ENCODE data around the gene TMA7B. TPM values are rescaled to one million over a fixed set of nuclear protein-coding genes. Genes with fewer than 3 reads are reported as not detected.

Gene TMA7B
- total RNA-seq, 1 donor = not detected

DNA sequence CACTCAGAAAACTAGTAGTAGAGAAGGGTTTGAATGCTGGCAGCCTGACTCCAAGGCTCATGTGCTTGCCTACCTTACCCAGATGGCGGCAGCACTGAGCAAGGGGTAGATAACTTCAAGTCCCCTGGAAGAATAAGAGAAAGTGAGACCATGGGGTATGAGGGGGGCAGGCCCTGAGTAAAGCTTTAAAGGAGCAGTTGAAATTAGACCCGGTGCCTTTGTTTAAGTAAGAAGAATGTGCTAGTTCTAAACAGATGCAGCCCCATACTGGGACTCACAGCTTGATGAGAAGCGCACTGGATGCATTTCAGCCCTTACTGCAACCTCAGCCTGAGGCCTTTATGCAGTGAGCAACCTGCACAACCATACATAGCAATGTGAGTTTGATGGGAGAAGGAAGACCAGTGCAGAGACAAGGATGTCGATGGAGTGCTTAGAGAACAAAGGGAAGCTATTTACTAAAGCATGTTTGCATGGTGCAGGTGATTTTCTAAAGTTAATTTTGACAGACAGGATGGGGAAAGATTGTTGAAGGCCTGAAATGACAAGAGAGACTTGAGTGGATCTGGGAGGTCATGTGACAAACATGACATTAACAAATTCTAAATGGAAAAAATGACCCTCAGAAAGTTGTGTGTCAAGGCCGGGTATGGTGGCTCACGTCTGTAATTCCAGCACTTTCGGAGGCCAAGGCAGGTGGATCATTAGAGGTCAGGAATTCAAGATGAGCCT is 27.1 kb upstream of the TMA7B start:
- peak in 2 of 3 donors; percentile 52 to 77 for DNase-seq (ENCODE audit: low read depth in 2 of 3, low spot score in 2 of 3)

DNA sequence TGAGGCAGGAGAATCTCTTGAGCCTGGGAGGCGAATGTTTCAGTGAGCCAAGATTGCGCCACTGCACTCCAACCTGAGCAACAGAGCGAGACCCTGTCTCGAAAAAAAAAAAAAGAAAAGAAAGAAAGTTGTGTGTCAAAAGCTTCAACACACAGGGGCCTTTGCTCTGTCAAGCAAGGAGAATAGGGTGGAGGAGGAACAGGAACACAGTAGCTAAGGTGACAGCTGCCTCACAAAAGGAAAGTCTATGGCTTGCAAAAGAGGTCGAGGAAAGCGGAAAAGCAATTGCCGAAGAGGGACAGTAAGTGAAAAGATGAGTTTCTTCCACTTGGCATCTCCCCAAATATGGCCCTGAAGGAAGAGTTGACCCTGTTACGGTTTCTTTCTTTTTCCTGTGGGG is 26.5 kb upstream of the TMA7B start:
- no peak for DNase-seq (ENCODE audit: low read depth in 2 of 3, low spot score in 2 of 3)

DNA sequence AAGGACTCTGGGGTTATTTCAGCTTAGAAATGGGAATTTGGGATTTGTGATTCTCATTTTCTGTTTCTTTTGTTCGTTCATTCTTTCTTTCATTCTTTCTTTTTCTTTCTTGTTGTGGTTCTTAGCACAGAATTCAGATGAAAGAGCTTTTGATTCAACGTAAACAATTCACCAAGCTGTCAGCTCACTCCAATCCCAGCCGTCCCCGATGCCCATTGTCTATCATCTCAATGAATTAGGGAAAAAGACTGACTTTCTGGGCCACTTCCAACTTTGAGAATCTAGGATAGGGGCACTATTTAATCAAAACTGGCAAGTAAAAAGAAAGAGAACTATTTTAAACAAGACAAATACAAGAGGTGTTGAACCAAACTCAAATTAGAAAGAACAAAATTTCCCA is 25.1 kb upstream of the TMA7B start:
- DNase-seq (ENCODE audit: low read depth in 2 of 3, low spot score in 2 of 3) = no peak

DNA sequence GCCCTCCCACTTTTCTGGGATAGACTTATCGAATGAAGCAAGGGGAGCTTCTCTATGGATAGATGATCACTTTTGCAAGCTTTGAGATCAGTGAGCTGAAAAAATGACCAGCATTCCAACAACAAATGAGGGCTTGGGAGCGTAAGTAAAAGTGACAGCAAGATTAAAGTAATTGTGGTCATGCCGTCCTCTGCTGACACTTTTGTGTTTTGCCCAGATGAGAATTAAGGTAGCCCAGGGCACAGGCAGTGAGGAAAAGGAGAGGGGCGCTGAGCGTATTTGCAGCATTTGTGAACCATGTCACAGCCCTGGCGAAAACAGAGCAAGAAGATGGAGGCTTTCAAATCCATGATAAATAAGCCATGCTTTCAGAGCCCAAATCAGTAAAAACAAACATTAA is 24.6 kb upstream of the TMA7B start:
- DNase-seq (ENCODE audit: low read depth in 2 of 3, low spot score in 2 of 3) = no peak

DNA sequence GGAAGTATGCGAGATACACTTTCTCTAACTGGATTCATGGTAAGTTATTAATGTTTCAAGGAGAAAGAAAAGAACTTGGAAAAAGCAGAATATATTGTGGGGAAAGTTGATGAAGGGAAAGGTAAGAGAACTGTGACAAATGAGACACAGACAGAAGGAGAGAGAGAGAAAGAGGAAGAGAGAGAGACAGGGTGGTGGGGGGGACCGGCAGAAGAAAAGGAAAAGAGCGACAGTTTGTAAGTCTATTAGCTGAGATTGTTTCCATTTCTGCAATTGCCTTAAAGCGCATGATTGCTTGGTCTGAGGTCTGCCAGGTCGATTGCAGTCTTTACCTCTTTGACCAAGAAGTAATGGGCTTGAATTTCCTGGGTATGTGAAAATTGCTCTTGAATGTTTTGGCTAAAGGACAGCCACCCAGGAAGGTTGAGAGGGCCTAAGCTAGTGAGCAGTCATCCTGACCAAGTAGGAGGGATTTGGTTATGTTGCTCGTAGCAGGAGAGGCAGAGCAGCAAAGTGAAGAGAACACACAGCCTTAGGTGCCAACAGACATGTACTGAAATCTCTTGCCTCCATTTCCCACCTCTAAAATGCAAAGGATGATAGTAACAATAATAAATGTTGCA is 23.6 kb upstream of the TMA7B start:
- DNase-seq (ENCODE audit: low read depth in 2 of 3, low spot score in 2 of 3) = no peak

DNA sequence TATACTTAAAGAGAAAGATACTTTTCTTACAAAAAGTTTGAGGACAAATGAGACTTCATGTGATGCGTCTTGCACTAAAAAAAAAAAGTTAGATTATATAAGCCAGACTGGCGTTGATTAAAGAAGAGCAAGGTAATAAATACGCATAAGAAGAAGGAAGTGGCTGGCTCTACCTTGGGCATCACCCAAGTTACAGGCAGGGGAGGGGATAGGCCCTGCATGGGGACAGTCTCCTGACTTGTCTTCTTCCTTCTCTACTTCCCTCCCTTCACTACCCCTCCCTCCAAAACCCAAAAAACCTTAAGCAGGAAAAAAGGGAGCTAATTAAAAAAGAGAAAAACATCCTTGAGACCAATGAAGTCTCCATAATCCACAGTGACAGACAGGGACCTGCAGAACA is 22.3 kb upstream of the TMA7B start:
- DNase-seq (ENCODE audit: low read depth in 2 of 3, low spot score in 2 of 3) = no peak

DNA sequence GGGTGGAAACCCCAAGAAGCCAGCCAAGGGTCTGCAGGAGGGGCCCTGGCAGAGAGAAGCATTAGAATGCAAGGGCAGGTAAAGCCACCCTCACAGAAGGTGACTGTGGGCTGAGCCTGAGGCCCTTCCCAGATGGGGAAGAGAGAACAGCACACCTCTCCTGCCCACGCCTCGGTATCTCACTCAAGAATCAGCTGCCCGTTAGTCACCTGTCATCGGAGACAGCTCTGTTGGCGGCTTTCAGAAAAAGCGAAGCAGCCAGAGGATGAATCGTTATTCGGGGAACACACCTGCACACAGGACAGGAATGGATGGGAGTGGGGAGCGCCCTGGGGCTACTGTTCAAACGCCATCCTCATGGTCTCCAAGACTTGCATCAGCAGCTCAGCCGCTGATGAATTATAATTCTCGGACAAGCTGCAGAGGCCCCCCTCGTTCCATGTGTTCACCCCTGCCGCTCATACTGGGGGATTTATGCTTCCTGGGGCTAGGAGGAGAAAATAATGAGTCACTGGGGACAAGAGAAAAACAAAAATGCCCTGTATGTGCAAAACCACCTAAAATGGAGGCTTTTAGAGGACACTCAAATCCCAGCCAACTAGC is 21.6 kb upstream of the TMA7B start:
- DNase-seq (ENCODE audit: low read depth in 2 of 3, low spot score in 2 of 3) = no peak

DNA sequence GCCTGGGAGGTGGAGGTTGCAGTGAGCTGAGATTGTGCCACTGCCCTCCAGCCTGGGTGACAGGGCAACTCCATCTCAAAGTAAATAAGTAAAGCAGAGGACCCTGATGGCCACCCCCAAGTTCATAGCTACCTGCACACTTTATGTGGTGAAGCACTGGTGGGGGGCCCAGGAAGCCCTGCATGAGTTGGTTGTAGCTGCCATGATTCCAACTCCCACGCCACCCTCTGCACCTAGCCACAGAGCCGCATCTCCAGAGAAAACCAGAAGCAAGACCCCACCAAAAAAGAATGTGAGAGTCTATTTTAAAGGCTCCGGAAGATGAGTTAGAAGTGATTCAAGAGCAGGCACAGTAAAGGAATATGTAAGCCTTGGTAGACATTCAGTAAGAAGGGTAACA is 20.4 kb upstream of the TMA7B start:
- DNase-seq (ENCODE audit: low read depth in 2 of 3, low spot score in 2 of 3) = no peak

DNA sequence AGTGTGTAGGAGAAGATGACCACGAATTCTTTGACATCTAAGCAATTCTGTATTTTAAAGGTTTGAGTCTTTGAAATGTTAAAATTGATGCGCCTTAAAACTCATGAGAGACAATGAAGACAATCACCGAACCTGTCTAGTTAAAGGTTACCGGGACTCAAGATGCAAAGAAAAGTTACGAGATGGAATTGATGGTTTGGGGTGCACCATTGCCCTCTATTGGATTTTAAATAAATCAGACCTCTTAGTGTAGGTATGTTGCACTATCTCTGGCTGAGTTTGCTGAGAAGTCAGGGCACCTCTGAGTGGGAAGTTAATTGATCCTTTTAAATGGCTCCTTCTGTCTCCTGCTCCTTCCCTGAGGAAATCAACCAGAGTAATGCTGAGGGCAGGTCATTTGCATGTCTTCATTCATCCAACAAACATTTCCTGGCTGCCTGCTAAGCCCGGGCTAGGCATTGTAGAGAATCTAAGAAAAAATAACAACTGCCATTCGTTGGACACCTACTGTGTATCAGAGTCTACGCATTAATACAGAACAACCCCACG is 19.4 kb upstream of the TMA7B start:
- DNase-seq (ENCODE audit: low read depth in 2 of 3, low spot score in 2 of 3) = peak in 1 of 3 donors; percentile 27

DNA sequence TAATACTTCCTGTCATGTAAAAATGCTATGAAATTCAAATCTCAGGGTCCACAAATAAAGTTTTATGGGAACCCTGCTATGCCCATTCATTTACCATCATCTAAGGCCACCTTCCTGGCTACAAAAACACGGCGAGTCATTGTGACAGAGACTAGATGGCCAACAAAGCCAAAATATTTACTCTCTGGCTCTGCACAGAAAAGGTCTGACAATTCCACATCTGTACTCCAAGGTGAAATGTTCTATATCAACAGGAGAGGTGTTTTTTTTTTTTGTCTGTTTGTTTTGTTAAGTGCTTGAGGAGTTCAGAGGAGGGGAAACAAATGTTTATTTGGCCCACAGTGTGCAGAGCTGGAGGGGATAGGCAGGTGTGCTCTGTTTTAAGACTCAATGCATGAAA is 18.6 kb upstream of the TMA7B start:
- DNase-seq (ENCODE audit: low read depth in 2 of 3, low spot score in 2 of 3) = no peak

DNA sequence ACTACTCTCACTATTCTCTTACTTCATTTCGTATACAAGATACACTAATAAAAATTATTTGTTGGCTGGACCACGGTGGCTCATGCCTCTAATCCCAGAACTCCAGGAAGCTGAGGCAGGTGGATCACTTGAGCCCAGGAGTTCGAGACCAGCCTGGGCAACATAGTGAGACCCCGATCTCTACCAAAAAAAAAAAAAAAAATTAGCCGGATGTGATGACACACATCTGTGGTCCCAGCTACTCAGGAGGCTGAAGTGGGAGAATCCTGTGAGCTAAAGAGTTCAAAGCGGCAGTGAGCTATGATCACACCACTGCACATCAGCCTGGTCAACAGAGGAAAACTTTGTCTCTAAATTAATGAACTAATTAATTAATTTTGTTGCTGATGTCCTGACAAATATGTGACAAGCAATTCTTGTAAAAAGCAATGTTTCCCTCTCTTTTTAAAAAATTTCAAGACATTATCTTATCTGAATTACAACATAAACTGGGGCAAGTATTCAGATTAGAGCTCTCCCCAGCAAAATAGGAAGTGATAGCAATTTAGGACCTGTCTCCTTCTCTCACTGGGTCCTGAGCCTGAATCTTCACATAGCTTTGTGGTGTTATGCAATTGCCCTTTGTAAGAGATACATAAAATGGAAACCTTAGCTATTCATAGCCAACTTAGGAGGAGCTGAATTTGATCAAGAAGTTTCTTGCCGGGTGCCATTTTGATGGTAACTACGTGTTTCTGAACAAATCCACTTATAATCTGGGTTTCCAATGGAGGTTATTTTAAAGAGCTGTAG is 17.6 kb upstream of the TMA7B start:
- DNase-seq (ENCODE audit: low read depth in 2 of 3, low spot score in 2 of 3) = no peak

DNA sequence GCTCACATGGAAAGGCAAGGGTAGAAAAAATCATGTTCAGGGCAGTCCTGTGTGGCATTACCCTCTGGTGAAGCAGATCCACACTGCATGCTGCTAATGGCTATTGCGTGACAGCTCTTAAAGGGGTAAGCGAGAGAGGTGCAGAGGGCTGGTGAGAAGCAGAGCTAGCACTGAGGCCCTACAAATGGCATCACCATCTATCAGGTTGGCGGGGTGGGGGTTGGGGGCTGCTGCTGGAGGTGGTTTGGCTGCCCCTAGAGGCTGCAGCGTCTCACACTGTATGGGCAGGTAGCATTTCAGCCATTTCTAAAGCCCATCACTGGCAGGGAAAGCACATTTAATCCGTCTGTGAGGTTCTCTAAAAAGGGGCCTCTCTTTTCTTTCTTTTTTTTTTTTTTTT is 16.9 kb upstream of the TMA7B start:
- DNase-seq (ENCODE audit: low read depth in 2 of 3, low spot score in 2 of 3) = no peak

DNA sequence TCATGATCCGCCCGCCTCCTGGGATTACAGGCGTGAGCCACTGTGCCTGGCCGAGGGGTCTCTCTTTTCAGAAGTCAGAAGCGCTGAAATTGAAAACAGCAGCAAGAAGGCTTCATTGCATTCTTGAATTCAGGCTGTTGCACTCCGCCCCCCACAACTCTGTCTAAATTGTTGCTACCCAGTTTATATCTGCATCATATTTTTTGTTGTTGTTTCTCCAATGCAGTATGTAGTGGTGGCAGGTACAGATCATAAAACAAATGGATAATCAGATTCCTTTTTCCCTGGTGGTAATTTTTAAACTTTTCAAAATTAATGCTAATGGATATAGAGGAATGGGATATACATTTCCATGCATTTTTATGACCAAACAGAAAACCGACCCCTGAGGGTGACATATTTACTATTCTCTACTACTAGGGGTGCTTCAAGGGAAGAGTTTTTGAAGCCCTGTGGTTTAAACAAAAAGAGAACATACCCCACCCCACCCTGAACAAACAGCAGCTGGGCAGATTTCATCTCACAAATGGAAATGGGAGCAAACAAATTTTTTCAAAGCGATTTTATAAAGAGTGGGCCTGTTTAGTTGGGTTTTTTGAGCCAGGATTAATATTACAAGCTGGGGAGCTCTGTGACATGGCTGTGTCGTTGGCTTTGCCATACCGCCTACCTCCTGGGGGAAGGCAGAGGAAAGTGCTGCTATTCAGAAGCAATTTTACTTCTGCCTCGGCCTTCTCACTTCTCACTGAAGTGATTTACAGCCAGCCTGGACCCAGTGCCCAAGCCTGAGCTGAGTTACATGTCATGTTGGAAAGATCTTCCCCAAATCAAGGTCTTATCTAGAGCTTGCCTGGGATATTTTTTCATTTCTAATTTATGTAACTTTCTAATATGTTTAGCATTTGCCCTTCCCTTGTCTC is 16.0 kb upstream of the TMA7B start:
- DNase-seq (ENCODE audit: low read depth in 2 of 3, low spot score in 2 of 3) = no peak

DNA sequence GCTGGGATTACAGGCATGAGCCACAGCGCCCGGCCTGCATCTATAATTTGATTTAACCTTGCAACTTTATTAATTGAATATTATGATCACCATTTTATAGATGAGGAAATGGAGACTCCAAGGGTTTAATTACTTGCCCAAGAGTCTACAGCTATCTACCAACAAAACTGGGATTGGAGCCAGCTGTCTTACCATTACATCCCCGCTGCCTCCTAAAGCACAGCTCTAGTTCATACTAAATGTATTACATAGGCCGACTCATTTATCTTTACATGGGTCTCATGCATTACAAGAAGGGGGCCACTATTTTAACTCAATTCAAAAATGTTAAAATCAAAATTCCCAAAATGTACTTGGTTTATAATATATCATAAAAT is 14.1 kb upstream of the TMA7B start:
- no peak for DNase-seq (ENCODE audit: low read depth in 2 of 3, low spot score in 2 of 3)

DNA sequence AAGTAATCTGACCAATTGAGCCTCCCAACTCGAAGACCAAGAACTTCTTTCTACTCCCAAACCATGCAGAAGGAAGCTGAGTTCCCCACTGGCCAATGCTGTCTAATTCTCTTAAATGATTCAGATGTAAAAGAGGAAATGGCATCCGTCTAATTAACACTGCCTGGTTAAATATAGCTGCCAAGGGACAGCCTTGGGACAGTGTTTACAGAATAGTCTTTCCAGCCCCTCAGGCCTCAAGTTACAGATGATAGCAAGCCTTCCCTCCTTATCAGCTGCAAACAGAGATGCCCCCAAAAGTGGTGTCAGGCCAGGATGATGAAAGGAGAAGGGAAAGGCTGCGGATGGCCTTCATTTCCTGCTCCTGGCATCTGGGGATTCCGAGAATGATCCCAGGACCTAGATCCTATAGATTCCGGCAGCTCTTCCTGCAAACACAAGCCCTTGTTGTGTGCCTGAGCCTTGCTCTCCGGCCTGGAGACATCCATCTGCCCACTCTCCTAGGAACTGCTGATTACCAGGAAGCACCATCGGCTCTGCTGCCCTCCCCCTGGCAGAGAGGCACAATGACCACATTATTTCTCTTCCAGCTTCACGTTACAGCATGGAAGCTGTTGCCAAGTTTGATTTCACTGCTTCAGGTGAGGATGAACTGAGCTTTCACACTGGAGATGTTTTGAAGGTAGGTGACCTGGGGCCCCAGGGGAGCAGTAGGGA is 13.5 kb upstream of the TMA7B start:
- peak in 1 of 3 donors; percentile 53 for DNase-seq (ENCODE audit: low read depth in 2 of 3, low spot score in 2 of 3)

DNA sequence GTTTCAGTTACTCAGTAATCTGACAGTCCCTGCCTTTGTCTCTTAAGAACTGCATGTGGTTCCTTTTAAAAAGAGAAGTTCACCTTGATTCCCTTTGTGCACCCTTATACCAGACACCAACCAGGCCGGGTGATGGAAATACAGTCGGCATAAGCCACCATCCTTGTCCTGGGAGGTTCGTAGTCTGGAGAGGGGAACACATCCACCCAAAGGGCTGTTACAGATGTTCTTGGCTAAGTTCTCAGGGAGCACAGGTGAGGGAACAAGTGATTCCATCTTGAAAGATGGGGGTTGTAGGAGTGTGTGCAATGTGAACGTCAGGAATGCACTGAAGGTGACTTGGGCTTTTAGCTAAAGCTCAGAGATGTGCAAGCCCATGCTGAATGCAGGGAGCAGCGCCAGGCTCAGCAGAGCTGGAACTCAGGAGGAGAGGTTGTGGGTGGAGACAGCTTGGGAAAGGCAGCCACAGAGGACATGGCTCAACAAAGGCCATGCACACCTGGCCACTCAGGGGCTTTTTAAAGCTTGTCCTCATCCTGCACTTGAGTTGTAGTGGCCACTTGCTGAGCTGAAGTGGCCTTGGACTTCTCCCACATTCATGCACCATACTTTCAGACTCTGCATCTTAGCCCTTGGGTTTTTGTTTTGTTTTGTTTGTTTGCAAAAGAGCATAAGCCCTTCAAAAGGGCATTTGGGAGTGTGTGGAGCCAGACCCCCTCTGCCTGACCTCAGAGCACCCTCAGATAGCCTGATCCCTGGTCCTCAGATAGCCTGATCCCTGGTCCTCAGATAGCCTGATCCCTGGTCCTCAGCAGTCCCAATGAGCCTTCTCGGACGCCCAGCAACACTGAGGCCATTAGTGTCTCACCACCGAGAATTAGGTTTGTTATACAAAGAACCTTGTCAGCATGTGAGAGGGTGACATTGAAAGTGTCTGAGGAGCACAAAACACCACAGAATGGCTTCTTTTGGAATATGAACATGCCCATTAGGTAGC is 12.7 kb upstream of the TMA7B start:
- no peak for DNase-seq (ENCODE audit: low read depth in 2 of 3, low spot score in 2 of 3)

DNA sequence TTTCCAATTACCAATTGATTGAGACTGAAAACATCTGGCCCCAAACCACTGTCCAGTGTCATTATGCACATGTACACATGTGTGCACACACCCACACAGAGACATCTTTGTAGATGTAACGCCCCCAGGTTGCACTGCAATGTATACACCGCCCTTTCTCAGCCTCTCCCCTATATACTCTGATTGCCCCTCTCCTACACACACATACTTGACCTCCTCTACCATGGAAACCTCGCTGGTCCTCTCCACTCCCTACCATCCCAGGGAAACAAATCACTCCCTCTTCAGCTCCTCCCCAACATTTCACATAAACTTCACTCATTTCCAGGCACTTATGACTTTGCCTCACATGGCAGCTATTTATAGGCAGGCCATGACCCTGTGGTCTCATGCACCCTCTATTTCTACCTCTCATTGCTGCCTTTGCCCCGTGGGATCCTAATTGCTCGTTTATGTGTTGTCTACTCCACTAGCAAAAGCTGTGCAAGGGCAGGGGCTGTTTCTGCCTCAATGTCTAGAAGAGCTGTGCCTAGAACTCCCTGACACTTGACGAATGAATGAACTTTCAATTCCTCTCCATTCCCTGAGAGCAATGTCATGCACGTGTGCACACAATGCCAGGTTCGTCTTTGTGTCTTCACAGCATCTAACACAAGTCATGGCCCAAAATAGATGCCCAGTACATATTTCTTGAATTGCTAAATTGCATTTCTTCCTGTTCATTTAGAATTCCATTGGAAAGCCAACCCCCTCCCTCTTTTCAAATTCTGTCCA is 10.0 kb upstream of the TMA7B start:
- no peak for DNase-seq (ENCODE audit: low read depth in 2 of 3, low spot score in 2 of 3)
